ENCODE results near the gene INPP5D.
"Not testable (repeated sequence)": the region's sequence is repeated elsewhere in the genome, so short reads cannot be mapped to it uniquely, and the experiment has no call there.

INPP5D gene

DNA sequence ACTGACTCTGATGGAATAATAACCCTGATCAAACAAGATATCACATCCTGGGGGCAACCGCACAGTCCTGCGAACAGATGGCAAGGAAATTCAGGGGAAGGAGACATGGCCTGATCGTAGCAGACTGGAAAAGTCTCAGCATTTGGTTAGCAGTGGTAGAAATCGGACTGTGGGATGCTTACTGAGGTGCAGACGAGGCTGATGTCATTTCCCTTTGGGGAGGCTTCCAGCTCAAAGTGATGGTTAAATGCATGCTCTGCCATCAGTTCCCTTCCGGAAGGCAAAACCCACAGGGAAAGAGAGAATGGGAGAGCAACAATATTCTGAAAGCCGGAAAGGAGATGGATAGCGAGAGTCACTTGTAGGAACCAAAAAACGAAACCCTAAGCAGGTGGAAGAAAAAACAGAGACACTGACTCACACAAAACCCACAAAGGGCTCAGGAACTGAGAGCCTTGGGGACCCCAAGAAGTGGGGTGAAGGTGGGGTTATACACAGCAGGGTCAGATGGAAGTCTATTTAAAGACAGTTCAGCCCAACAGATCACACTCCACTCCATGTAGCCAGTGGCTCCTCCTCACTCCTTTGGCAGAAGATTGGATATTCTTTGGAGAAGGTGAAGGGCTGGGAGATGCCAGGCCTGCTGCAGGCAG, 93.1 kb downstream of the INPP5D start:
- no peaks in the 10 kb centered on the region for H3K27me3 Mint-ChIP-seq
- no peak overlapping the region for H3K4me3 Mint-ChIP-seq
- ATAC-seq (replicated peaks) (no peak), DNase-seq (no peak)
- H3K36me3 Mint-ChIP-seq (ENCODE audit: insufficient read depth): peaks cover 96% of the 10 kb centered on the region
- H3K4me1 Mint-ChIP-seq (ENCODE audit: low read depth in 2 of 2): peaks cover 24 to 38% of the 10 kb centered on the region in 2 donors
- peak overlapping the region in 1 of 2 donors; percentile 82 for H3K27ac Mint-ChIP-seq
- H3K9me3 Mint-ChIP-seq: no peaks in the 10 kb centered on the region

- Mint-ChIP-seq H3K9me3 (no peaks in the 10 kb centered on the region), H3K4me3 (peak overlapping the region in 1 of 2 donors; percentile 25), H3K27ac (peak overlapping the region; percentile 80 to 86), H3K36me3 (ENCODE audit: insufficient read depth) (peaks cover 96% of the 10 kb centered on the region), H3K4me1 (ENCODE audit: low read depth in 2 of 2) (peaks cover 23 to 32% of the 10 kb centered on the region in 2 donors), H3K27me3 (no peaks in the 10 kb centered on the region)
- ATAC-seq (replicated peaks): no peak
- no peak for DNase-seq
Observed at GRCh38 chr2:233156001-233156400, 95.9 kb downstream of the INPP5D start.

- peaks cover 23 to 32% of the 10 kb centered on the region in 2 donors for H3K4me1 Mint-ChIP-seq (ENCODE audit: low read depth in 2 of 2)
- H3K9me3 Mint-ChIP-seq, H3K27me3 Mint-ChIP-seq, DNase-seq: not testable (repeated sequence)
- ATAC-seq (replicated peaks): peak; percentile 54
- peak overlapping the region; percentile 80 to 86 for H3K27ac Mint-ChIP-seq
- H3K36me3 Mint-ChIP-seq (ENCODE audit: insufficient read depth): peaks cover 96% of the 10 kb centered on the region
- peak overlapping the region in 1 of 2 donors; percentile 25 for H3K4me3 Mint-ChIP-seq
Observed at GRCh38 chr2:233156461-233156860, 96.3 kb downstream of the INPP5D start.

DNA sequence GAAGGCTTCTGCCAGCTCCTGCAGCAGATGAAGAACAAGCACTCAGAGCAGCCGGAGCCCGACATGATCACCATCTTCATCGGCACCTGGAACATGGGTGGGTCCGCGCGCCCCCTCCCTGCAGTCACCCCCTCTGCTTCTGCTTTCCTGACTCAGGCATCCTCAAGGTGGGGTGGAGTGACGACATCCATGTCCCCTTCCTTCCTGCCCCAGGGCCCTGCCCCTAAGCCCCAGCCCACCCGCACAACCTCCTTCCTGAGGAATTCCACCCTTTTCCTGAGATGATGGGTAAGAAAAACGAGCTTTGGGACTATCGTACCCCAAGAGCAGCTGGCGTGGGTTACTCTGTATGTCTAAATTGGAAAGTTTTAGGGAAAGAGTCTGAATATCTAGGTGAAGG, 101.6 kb downstream of the INPP5D start:
- peaks cover 71% of the 10 kb centered on the region for H3K36me3 Mint-ChIP-seq (ENCODE audit: insufficient read depth)
- H3K4me3 Mint-ChIP-seq: no peak overlapping the region
- ATAC-seq (replicated peaks): no peak
- no peak overlapping the region for H3K27ac Mint-ChIP-seq
- H3K4me1 Mint-ChIP-seq (ENCODE audit: low read depth in 2 of 2): peaks cover 0 to 13% of the 10 kb centered on the region in 2 donors
- no peaks in the 10 kb centered on the region for H3K9me3 Mint-ChIP-seq
- no peaks in the 10 kb centered on the region for H3K27me3 Mint-ChIP-seq
- no peak for DNase-seq

- DNase-seq: no peak
- no peaks in the 10 kb centered on the region for H3K9me3 Mint-ChIP-seq
- peaks cover 0 to 13% of the 10 kb centered on the region in 2 donors for H3K4me1 Mint-ChIP-seq (ENCODE audit: low read depth in 2 of 2)
- H3K36me3 Mint-ChIP-seq (ENCODE audit: insufficient read depth): peaks cover 70% of the 10 kb centered on the region
- no peak overlapping the region for H3K27ac Mint-ChIP-seq
- H3K4me3 Mint-ChIP-seq: no peak overlapping the region
- H3K27me3 Mint-ChIP-seq: no peaks in the 10 kb centered on the region
- ATAC-seq (replicated peaks): no peak
Observed at GRCh38 chr2:233162770-233163169, 102.6 kb downstream of the INPP5D start.

- no peak overlapping the region for H3K4me3 Mint-ChIP-seq
- ATAC-seq (replicated peaks) (no peak), DNase-seq (no peak)
- H3K27ac Mint-ChIP-seq: peak overlapping the region in 1 of 2 donors; percentile 62
- H3K9me3 Mint-ChIP-seq: no peaks in the 10 kb centered on the region
- H3K36me3 Mint-ChIP-seq (ENCODE audit: insufficient read depth): peaks cover 68% of the 10 kb centered on the region
- H3K4me1 Mint-ChIP-seq (ENCODE audit: low read depth in 2 of 2): peaks cover 0 to 13% of the 10 kb centered on the region in 2 donors
- no peaks in the 10 kb centered on the region for H3K27me3 Mint-ChIP-seq
Observed at GRCh38 chr2:233163486-233164103, 103.5 kb downstream of the INPP5D start.

GRCh38 chr2:233164128-233164635, 104.0 kb downstream of the INPP5D start:
- no peak overlapping the region for H3K27ac Mint-ChIP-seq
- H3K9me3 Mint-ChIP-seq: no peaks in the 10 kb centered on the region
- no peak for ATAC-seq (replicated peaks)
- H3K36me3 Mint-ChIP-seq (ENCODE audit: insufficient read depth): peaks cover 68% of the 10 kb centered on the region
- no peak for DNase-seq
- peaks cover 3 to 16% of the 10 kb centered on the region in 2 donors for H3K4me1 Mint-ChIP-seq (ENCODE audit: low read depth in 2 of 2)
- no peak overlapping the region for H3K4me3 Mint-ChIP-seq
- no peaks in the 10 kb centered on the region for H3K27me3 Mint-ChIP-seq

DNA sequence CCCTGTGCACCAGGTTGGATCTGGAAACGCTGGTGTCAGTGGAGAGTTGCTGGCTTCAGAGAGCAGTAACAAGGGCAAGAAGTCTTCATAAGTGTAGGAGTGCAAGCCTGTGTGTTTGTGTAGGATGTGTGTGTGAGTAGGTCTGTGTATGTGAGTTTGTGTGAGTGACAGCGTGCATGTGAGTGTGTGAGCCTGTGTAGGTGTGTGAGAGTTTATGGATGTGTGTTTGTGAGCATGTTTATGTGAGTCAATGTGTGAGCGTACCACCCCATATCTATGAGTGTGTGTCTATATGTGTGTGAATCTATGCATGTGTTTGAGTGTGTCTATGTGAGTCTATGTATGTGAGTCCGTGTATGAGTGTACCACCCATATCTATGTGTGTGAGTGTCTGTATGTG, 104.8 kb downstream of the INPP5D start:
- H3K27ac Mint-ChIP-seq: no peak overlapping the region
- no peaks in the 10 kb centered on the region for H3K9me3 Mint-ChIP-seq
- H3K4me3 Mint-ChIP-seq: no peak overlapping the region
- H3K36me3 Mint-ChIP-seq (ENCODE audit: insufficient read depth): peaks cover 68% of the 10 kb centered on the region
- H3K4me1 Mint-ChIP-seq (ENCODE audit: low read depth in 2 of 2): peaks cover 4 to 16% of the 10 kb centered on the region in 2 donors
- H3K27me3 Mint-ChIP-seq: no peaks in the 10 kb centered on the region
- DNase-seq (no peak), ATAC-seq (replicated peaks) (no peak)

- no peak for DNase-seq
Observed at GRCh38 chr2:233165543-233165894, 105.4 kb downstream of the INPP5D start.

DNA sequence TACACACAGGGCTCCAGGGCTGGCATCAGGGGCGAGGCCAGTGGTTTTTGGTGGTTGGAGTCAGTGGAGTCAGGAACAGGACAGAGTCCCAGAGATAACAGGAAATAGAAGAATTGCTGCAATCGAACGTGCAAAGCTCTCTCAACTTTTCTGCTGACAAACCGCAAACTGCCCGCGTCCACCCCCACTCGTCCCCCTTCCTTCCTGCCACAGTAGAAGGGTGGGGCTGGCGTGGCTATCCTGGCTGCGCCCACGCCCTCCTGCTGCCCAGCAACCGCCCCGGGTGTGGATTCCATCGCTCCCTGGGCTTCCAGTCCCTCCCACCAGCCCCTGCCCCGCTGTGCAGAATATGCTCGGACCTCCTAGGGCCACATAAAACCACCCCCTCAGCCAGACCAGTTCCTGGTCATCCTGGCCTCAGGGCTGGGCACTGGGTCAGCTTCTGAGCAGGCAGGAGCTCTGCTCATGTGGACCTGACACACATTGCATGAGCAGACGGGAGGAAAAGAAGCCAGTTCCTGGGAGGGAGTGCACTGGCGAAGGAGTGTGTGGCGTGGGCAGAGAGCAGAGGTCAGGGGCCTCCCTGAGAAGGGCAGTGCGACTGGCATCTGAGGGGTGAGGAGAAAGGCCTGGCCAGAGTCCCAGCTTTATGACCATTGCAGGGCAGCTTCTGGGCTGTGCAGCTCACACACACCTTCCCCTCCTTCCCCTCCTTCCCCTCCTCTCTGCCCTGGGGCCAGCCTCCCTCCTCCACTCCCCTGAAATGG, 105.9 kb downstream of the INPP5D start:
- peak; percentile 17 to 37 (median 36) for DNase-seq
- peaks cover 7 to 16% of the 10 kb centered on the region in 2 donors for H3K4me1 Mint-ChIP-seq (ENCODE audit: low read depth in 2 of 2)
- peaks cover 68% of the 10 kb centered on the region for H3K36me3 Mint-ChIP-seq (ENCODE audit: insufficient read depth)
- no peaks in the 10 kb centered on the region for H3K27me3 Mint-ChIP-seq
- peak; percentile 78 for ATAC-seq (replicated peaks)
- no peak overlapping the region for H3K4me3 Mint-ChIP-seq
- no peak overlapping the region for H3K27ac Mint-ChIP-seq
- no peaks in the 10 kb centered on the region for H3K9me3 Mint-ChIP-seq

More at GRCh38 chr2:233165543-233165894, 105.4 kb downstream of the INPP5D start:
- H3K9me3 Mint-ChIP-seq: no peaks in the 10 kb centered on the region
- no peak overlapping the region for H3K4me3 Mint-ChIP-seq
- ATAC-seq (replicated peaks): no peak
- peaks cover 4 to 16% of the 10 kb centered on the region in 2 donors for H3K4me1 Mint-ChIP-seq (ENCODE audit: low read depth in 2 of 2)
- H3K36me3 Mint-ChIP-seq (ENCODE audit: insufficient read depth): peaks cover 68% of the 10 kb centered on the region
- H3K27me3 Mint-ChIP-seq: no peaks in the 10 kb centered on the region
- no peak overlapping the region for H3K27ac Mint-ChIP-seq

- ATAC-seq (replicated peaks) (no peak), DNase-seq (no peak)
- Mint-ChIP-seq H3K36me3 (ENCODE audit: insufficient read depth) (peaks cover 74% of the 10 kb centered on the region), H3K4me1 (ENCODE audit: low read depth in 2 of 2) (peaks cover 17 to 20% of the 10 kb centered on the region in 2 donors), H3K4me3 (no peak overlapping the region), H3K27ac (no peak overlapping the region), H3K27me3 (no peaks in the 10 kb centered on the region), H3K9me3 (no peaks in the 10 kb centered on the region)
Observed at GRCh38 chr2:233168445-233168844, 108.3 kb downstream of the INPP5D start.

- H3K36me3 Mint-ChIP-seq (ENCODE audit: insufficient read depth): peaks cover 74% of the 10 kb centered on the region
- no peak for ATAC-seq (replicated peaks)
- peaks cover 13 to 20% of the 10 kb centered on the region in 2 donors for H3K4me1 Mint-ChIP-seq (ENCODE audit: low read depth in 2 of 2)
- H3K4me3 Mint-ChIP-seq: no peak overlapping the region
- H3K27ac Mint-ChIP-seq: peak overlapping the region; percentile 56 to 68
- no peaks in the 10 kb centered on the region for H3K27me3 Mint-ChIP-seq
- DNase-seq: no peak
- H3K9me3 Mint-ChIP-seq: no peaks in the 10 kb centered on the region
Observed at GRCh38 chr2:233168919-233169318, 108.8 kb downstream of the INPP5D start.

GRCh38 chr2:233171344-233171743, 111.2 kb downstream of the INPP5D start:
- H3K36me3 Mint-ChIP-seq (ENCODE audit: insufficient read depth): peaks cover 88% of the 10 kb centered on the region
- ATAC-seq (replicated peaks) (no peak), DNase-seq (no peak)
- no peak overlapping the region for H3K27ac Mint-ChIP-seq
- no peaks in the 10 kb centered on the region for H3K9me3 Mint-ChIP-seq
- no peaks in the 10 kb centered on the region for H3K27me3 Mint-ChIP-seq
- H3K4me3 Mint-ChIP-seq: no peak overlapping the region
- peaks cover 9 to 30% of the 10 kb centered on the region in 2 donors for H3K4me1 Mint-ChIP-seq (ENCODE audit: low read depth in 2 of 2)
